H7 (cell line): ENCODE data around the gene ALOX5AP. TPM values are rescaled to one million over a fixed set of nuclear protein-coding genes. Genes with fewer than 3 reads are reported as not detected.
A peak's percentile ranks its signal among the peaks of the same experiment; 100 is the strongest.

Experiments
- DNase-seq: peaks from one replicate; pipeline ENCODE4 v3.0.0; 2012
- H3K27me3 ChIP-seq: 2 replicates; pipeline ENCODE4 v1.6.0; 2011; ENCODE audit warnings: mild to moderate bottlenecking, low read length; ENCODE audit not compliant: control insufficient read depth, insufficient read depth
- H3K36me3 ChIP-seq: replicated peaks from 2 replicates; pipeline ENCODE4 v1.5.1; 2011; ENCODE audit warnings: low read length; ENCODE audit not compliant: control insufficient read depth, insufficient read depth
- H3K4me3 ChIP-seq: 2 replicates; pipeline ENCODE4 v1.5.1; 2011; ENCODE audit warnings: low read depth, mild to moderate bottlenecking, control low read depth, low read length, moderate library complexity; ENCODE audit not compliant: insufficient read depth
- total RNA-seq: library from RNA; depleted of rRNA; stranded (reverse); fragments of >200 nt; shearing (Covaris generic); gene quantifications from 2 replicates; pipeline ENCODE4 v1.2.3, GENCODE V29; 2014

Gene ALOX5AP
- total RNA-seq, 1 experiment from 2014 or later, result not detected

GRCh38 chr13:30724778-30725177 is 10.6 kb upstream of the ALOX5AP start:
- Histone ChIP-seq H3K36me3 (no peaks in the 10 kb centered on the region), H3K27me3 (no peaks in the 10 kb centered on the region), H3K4me3 (no peak overlapping the region)
- no peak for DNase-seq

GRCh38 chr13:30725326-30726085 is 9.8 kb upstream of the ALOX5AP start:
- H3K27me3 ChIP-seq, result no peaks in the 10 kb centered on the region
- DNase-seq, result no peak
- H3K36me3 ChIP-seq, result no peaks in the 10 kb centered on the region
- H3K4me3 ChIP-seq, result no peak overlapping the region

GRCh38 chr13:30726192-30726591 is 9.2 kb upstream of the ALOX5AP start:
- DNase-seq, result no peak
- Histone ChIP-seq H3K27me3 (no peaks in the 10 kb centered on the region), H3K4me3 (no peak overlapping the region), H3K36me3 (no peaks in the 10 kb centered on the region)

GRCh38 chr13:30727491-30728355 is 7.6 kb upstream of the ALOX5AP start:
- no peaks in the 10 kb centered on the region for H3K27me3 ChIP-seq
- H3K4me3 ChIP-seq, result no peak overlapping the region
- DNase-seq, result no peak
- H3K36me3 ChIP-seq, result no peaks in the 10 kb centered on the region

GRCh38 chr13:30729801-30730200 is 5.5 kb upstream of the ALOX5AP start:
- DNase-seq, result no peak
- Histone ChIP-seq H3K27me3 (no peaks in the 10 kb centered on the region), H3K36me3 (no peaks in the 10 kb centered on the region), H3K4me3 (no peak overlapping the region)

GRCh38 chr13:30730526-30730925 is 4.8 kb upstream of the ALOX5AP start:
- Histone ChIP-seq H3K27me3 (no peaks in the 10 kb centered on the region), H3K4me3 (no peak overlapping the region), H3K36me3 (no peaks in the 10 kb centered on the region)
- DNase-seq, result peak; percentile 56

GRCh38 chr13:30731361-30732045 is 3.8 kb upstream of the ALOX5AP start:
- no peak for DNase-seq
- no peaks in the 10 kb centered on the region for H3K36me3 ChIP-seq
- no peaks in the 10 kb centered on the region for H3K27me3 ChIP-seq
- H3K4me3 ChIP-seq, result no peak overlapping the region

- H3K27me3 ChIP-seq, result no peaks in the 10 kb centered on the region
- no peak overlapping the region for H3K4me3 ChIP-seq
- DNase-seq, result peak; percentile 29
- no peaks in the 10 kb centered on the region for H3K36me3 ChIP-seq
These were observed 3.3 kb upstream of the ALOX5AP start for GRCh38 chr13:30732046-30732390.

- DNase-seq, result no peak
- no peak overlapping the region for H3K4me3 ChIP-seq
- no peaks in the 10 kb centered on the region for H3K27me3 ChIP-seq
- no peaks in the 10 kb centered on the region for H3K36me3 ChIP-seq
These were observed 904 bp upstream of the ALOX5AP start for GRCh38 chr13:30734439-30734838.

- no peak overlapping the region for H3K4me3 ChIP-seq
- no peak for DNase-seq
- H3K27me3 ChIP-seq, result no peaks in the 10 kb centered on the region
- H3K36me3 ChIP-seq, result no peaks in the 10 kb centered on the region
These were observed 481 bp downstream of the ALOX5AP start for GRCh38 chr13:30735872-30736175.

GRCh38 chr13:30736461-30737320 is 1.3 kb downstream of the ALOX5AP start:
- H3K27me3 ChIP-seq, result no peaks in the 10 kb centered on the region
- H3K36me3 ChIP-seq, result no peaks in the 10 kb centered on the region
- no peak overlapping the region for H3K4me3 ChIP-seq
- DNase-seq, result no peak

GRCh38 chr13:30737511-30738337 is 2.4 kb downstream of the ALOX5AP start:
- no peak for DNase-seq
- H3K4me3 ChIP-seq, result no peak overlapping the region
- H3K27me3 ChIP-seq, result no peaks in the 10 kb centered on the region
- H3K36me3 ChIP-seq, result no peaks in the 10 kb centered on the region

GRCh38 chr13:30738526-30739236 is 3.3 kb downstream of the ALOX5AP start:
- Histone ChIP-seq H3K4me3 (no peak overlapping the region), H3K27me3 (no peaks in the 10 kb centered on the region), H3K36me3 (no peaks in the 10 kb centered on the region)
- peak; percentile 45 for DNase-seq
